H7 (cell line): Measurements from ENCODE around the gene ANGPTL4. TPM values are rescaled to one million over a fixed set of nuclear protein-coding genes. Genes with fewer than 3 reads are reported as not detected.
A peak's percentile ranks its signal among the peaks of the same experiment; 100 is the strongest.
"Not testable (repeated sequence)": the region's sequence is repeated elsewhere in the genome, so short reads cannot be mapped to it uniquely, and the experiment has no call there.

ENCODE experiments used
- DNase-seq: peaks from one replicate; pipeline ENCODE4 v3.0.0; 2012
- H3K27me3 ChIP-seq: 2 replicates; pipeline ENCODE4 v1.6.0; 2011; ENCODE audit warnings: mild to moderate bottlenecking, low read length; ENCODE audit not compliant: control insufficient read depth, insufficient read depth
- H3K36me3 ChIP-seq: replicated peaks from 2 replicates; pipeline ENCODE4 v1.5.1; 2011; ENCODE audit warnings: low read length; ENCODE audit not compliant: control insufficient read depth, insufficient read depth
- H3K4me3 ChIP-seq: 2 replicates; pipeline ENCODE4 v1.5.1; 2011; ENCODE audit warnings: low read depth, mild to moderate bottlenecking, control low read depth, low read length, moderate library complexity; ENCODE audit not compliant: insufficient read depth
- total RNA-seq: library from RNA; depleted of rRNA; stranded (reverse); fragments of >200 nt; shearing (Covaris generic); gene quantifications from 2 replicates; pipeline ENCODE4 v1.2.3, GENCODE V29; 2014; rRNA removed

The ANGPTL4 gene
- total RNA-seq: 13.2 and 17.1 TPM in 2 replicates

- Histone ChIP-seq H3K4me3 (peak within 1 kb of the TSS; percentile 70), H3K27me3 (peaks cover 9% of the 10 kb centered on the region), H3K36me3 (peaks cover 3% of the 10 kb centered on the region; the same call in 1 of the 2 replicates)
- peak; percentile 97 for DNase-seq
These were observed at the start of gene ANGPTL4 for GRCh38 chr19:8363803-8364771. Gene ANGPTL4, plus strand, starts transcription at chr19:8364155. Its CDS starts 167 bp downstream, at chr19:8364322.

- not testable (repeated sequence) for DNase-seq, H3K4me3 ChIP-seq, H3K27me3 ChIP-seq
- peaks cover 29% of the 10 kb centered on the region for H3K36me3 ChIP-seq
These were observed 48.8 kb upstream of the ANGPTL4 start for GRCh38 chr19:8314981-8315640.

GRCh38 chr19:8316351-8317125, 47.4 kb upstream of the ANGPTL4 start:
- H3K36me3 ChIP-seq: peaks cover 24% of the 10 kb centered on the region
- no peak for DNase-seq
- no peaks in the 10 kb centered on the region for H3K27me3 ChIP-seq
- no peak overlapping the region for H3K4me3 ChIP-seq

- H3K36me3 ChIP-seq: peaks cover 27% of the 10 kb centered on the region
- H3K27me3 ChIP-seq, H3K4me3 ChIP-seq: not testable (repeated sequence)
- peak; percentile 45 for DNase-seq
These were observed 45.1 kb upstream of the ANGPTL4 start for GRCh38 chr19:8318835-8319234.

- peak; percentile 63 for DNase-seq
- Histone ChIP-seq H3K36me3 (peaks cover 24% of the 10 kb centered on the region), H3K27me3 (no peaks in the 10 kb centered on the region), H3K4me3 (peak overlapping the region; percentile 97)
These were observed 44.0 kb upstream of the ANGPTL4 start for GRCh38 chr19:8319807-8320520.

GRCh38 chr19:8320564-8321066, 43.3 kb upstream of the ANGPTL4 start:
- H3K36me3 ChIP-seq: peaks cover 18% of the 10 kb centered on the region
- no peaks in the 10 kb centered on the region for H3K27me3 ChIP-seq
- peak; percentile 37 for DNase-seq
- peak overlapping the region; percentile 97 for H3K4me3 ChIP-seq

GRCh38 chr19:8321067-8321985, 42.6 kb upstream of the ANGPTL4 start, which contains the start of the genes NDUFA7 and RPS28:
Gene NDUFA7, minus strand, starts transcription at chr19:8321375. Its CDS starts 17 bp downstream, at chr19:8321358.
Gene RPS28, plus strand, starts transcription at chr19:8321496. Its CDS starts 35 bp downstream, at chr19:8321531.
- H3K27me3 ChIP-seq: no peaks in the 10 kb centered on the region
- peaks cover 14% of the 10 kb centered on the region for H3K36me3 ChIP-seq
- peak within 1 kb of the TSS; percentile 97 for H3K4me3 ChIP-seq
- DNase-seq: peak; percentile 97

GRCh38 chr19:8321986-8322637, 41.8 kb upstream of the ANGPTL4 start:
- no peak for DNase-seq

GRCh38 chr19:8322638-8322997, 41.3 kb upstream of the ANGPTL4 start:
- DNase-seq: no peak
- H3K36me3 ChIP-seq: peaks cover 12% of the 10 kb centered on the region
- H3K4me3 ChIP-seq: peak overlapping the region; percentile 97
- no peaks in the 10 kb centered on the region for H3K27me3 ChIP-seq

More at GRCh38 chr19:8321986-8322637, 41.8 kb upstream of the ANGPTL4 start:
- Histone ChIP-seq H3K27me3 (no peaks in the 10 kb centered on the region), H3K36me3 (peaks cover 12% of the 10 kb centered on the region), H3K4me3 (peak overlapping the region; percentile 97)

- Histone ChIP-seq H3K27me3 (no peaks in the 10 kb centered on the region; the same call in 1 of the 2 replicates), H3K4me3 (no peak overlapping the region), H3K36me3 (peaks cover 12% of the 10 kb centered on the region)
- peak; percentile 51 for DNase-seq
These were observed 40.2 kb upstream of the ANGPTL4 start for GRCh38 chr19:8323781-8324185.

- Histone ChIP-seq H3K36me3 (peaks cover 12% of the 10 kb centered on the region), H3K4me3 (no peak overlapping the region), H3K27me3 (no peaks in the 10 kb centered on the region; the same call in 1 of the 2 replicates)
- peak; percentile 74 for DNase-seq
These were observed 39.5 kb upstream of the ANGPTL4 start for GRCh38 chr19:8324186-8325050.
